Gastrocnemius medialis (tissue), 4 donors: ENCODE results near the gene SH3TC1.

Source experiments
- POLR2A ChIP-seq, 2 donors: fragments of 450-650 bp; IDR thresholded peaks; one replicate each; pipeline ENCODE4 v1.6.1; 2017; ENCODE audit warnings: antibody characterized with exemption in 2 of 2, mild to moderate bottlenecking in 2 of 2, moderate library complexity in 2 of 2
- TF ChIP-seq, protein P1 (sequence below), 5 experiments: fragments of 450-650 bp in 3 of 5; fragments of 200-600 bp in 2 of 5; sonication (generic) in 2 of 5; IDR thresholded peaks in 4 of 5; conservative IDR thresholded peaks in 1 of 5; 1 replicate in 4 of 5; 2 replicates in 1 of 5; pipeline ENCODE4 v1.5.1; 2016 to 2019; ENCODE audit warnings: antibody characterized with exemption in 5 of 5, mild to moderate bottlenecking in 3 of 5, moderate library complexity in 3 of 5

DNA sequence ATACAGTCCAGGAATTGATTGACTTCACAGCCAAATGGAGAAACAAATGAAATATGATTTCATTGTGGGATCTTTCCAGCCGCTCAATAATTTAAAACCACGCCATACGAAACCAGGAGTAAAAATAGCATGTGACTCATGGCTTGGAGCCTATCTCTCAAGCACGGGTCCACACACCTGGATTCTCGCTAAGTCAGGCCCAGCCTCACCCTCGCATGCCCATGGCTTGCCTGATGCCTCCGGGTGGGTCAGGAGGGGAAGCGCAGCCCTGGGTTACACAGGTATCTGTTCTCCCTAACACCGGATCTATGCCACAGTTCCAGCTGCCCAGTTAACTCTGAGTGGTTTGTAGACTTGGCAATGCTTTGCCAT, 34.9 kb upstream of the SH3TC1 start:
- TF ChIP-seq, protein P1, sequence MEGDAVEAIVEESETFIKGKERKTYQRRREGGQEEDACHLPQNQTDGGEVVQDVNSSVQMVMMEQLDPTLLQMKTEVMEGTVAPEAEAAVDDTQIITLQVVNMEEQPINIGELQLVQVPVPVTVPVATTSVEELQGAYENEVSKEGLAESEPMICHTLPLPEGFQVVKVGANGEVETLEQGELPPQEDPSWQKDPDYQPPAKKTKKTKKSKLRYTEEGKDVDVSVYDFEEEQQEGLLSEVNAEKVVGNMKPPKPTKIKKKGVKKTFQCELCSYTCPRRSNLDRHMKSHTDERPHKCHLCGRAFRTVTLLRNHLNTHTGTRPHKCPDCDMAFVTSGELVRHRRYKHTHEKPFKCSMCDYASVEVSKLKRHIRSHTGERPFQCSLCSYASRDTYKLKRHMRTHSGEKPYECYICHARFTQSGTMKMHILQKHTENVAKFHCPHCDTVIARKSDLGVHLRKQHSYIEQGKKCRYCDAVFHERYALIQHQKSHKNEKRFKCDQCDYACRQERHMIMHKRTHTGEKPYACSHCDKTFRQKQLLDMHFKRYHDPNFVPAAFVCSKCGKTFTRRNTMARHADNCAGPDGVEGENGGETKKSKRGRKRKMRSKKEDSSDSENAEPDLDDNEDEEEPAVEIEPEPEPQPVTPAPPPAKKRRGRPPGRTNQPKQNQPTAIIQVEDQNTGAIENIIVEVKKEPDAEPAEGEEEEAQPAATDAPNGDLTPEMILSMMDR (IDR thresholded peaks at IDR 0.05 in 4 of 5, conservative IDR thresholded peaks at IDR 0.05 in 1 of 5) = no peak
- peak in 1 of 2 donors; percentile 75 for TF ChIP-seq POLR2A (IDR thresholded peaks at IDR 0.05)
